Stimulated activated CD4-positive, alpha-beta T cell treated with anti-CD3 and anti-CD28 coated beads, Interleukin-4, amount 100 ng/mL, for 48 hours (primary cell): ENCODE results near the gene CERS3.

Source experiments
- DNase-seq, 2 donors: peaks; one replicate each; pipeline ENCODE4 v3.0.0-alpha.2; 2020; ENCODE audit warnings: low read depth in 2 of 2

Gene CERS3

GRCh38 chr15:100383302-100384107, 145.2 kb downstream of the CERS3 start:
- no peak for DNase-seq

- DNase-seq, result no peak
Observed at GRCh38 chr15:100373942-100374341, 154.8 kb downstream of the CERS3 start.

GRCh38 chr15:100373120-100373896, 155.4 kb downstream of the CERS3 start:
- no peak for DNase-seq

- no peak for DNase-seq
Observed at GRCh38 chr15:100372739-100373119, 156.0 kb downstream of the CERS3 start.

- DNase-seq, result no peak
Observed at GRCh38 chr15:100355342-100355741, 173.4 kb downstream of the CERS3 start.

GRCh38 chr15:100353449-100353848, 175.3 kb downstream of the CERS3 start:
- DNase-seq, result no peak

GRCh38 chr15:100350434-100351226, 178.1 kb downstream of the CERS3 start:
- DNase-seq, result no peak
